GM23248 (cell line): ENCODE results near the gene TTC23L. TPM values are rescaled to one million over a fixed set of nuclear protein-coding genes. Genes with fewer than 3 reads are reported as not detected.
A peak's percentile ranks its signal among the peaks of the same experiment; 100 is the strongest.

ENCODE experiments used
- DNase-seq: peaks from one replicate; pipeline ENCODE4 v3.0.0-alpha.2; 2015
- H2AFZ ChIP-seq: fragments of 200-600 bp; sonication (generic); 2 replicates; pipeline ENCODE4 v1.6.1; 2016; ENCODE audit warnings: antibody characterized with exemption
- H3F3A ChIP-seq: fragments of 200-600 bp; sonication (generic); 2 replicates; pipeline ENCODE4 v1.6.1; 2016; ENCODE audit warnings: mild to moderate bottlenecking, antibody characterized with exemption, mixed run types; ENCODE audit not compliant: insufficient read depth
- H3K27ac ChIP-seq: fragments of 200-600 bp; sonication (generic); 2 replicates; pipeline ENCODE4 v1.5.1; 2016; ENCODE audit warnings: mild to moderate bottlenecking
- H3K27me3 ChIP-seq: fragments of 200-600 bp; sonication (generic); replicated peaks from 2 replicates; pipeline ENCODE4 v1.6.1; 2016; ENCODE audit warnings: mild to moderate bottlenecking; ENCODE audit not compliant: insufficient read depth
- H3K36me3 ChIP-seq: fragments of 200-600 bp; sonication (generic); 2 replicates; pipeline ENCODE4 v1.6.1; 2016; ENCODE audit warnings: low read depth, mild to moderate bottlenecking
- H3K4me1 ChIP-seq: fragments of 200-600 bp; sonication (generic); 2 replicates; pipeline ENCODE4 v1.6.1; 2016; ENCODE audit warnings: mild to moderate bottlenecking; ENCODE audit not compliant: insufficient read depth
- H3K4me2 ChIP-seq: fragments of 200-600 bp; sonication (generic); one replicate; pipeline ENCODE4 v1.6.1; 2016; ENCODE audit warnings: mild to moderate bottlenecking; ENCODE audit not compliant: unreplicated experiment
- H3K4me3 ChIP-seq: fragments of 200-600 bp; sonication (generic); 2 replicates; pipeline ENCODE4 v1.5.1; 2016; ENCODE audit warnings: mild to moderate bottlenecking
- H3K79me2 ChIP-seq: fragments of 200-600 bp; sonication (generic); 2 replicates; pipeline ENCODE4 v1.6.1; 2016; ENCODE audit warnings: mild to moderate bottlenecking; ENCODE audit not compliant: insufficient read depth
- H3K9ac ChIP-seq: fragments of 200-600 bp; sonication (generic); 2 replicates; pipeline ENCODE4 v1.6.1; 2016; ENCODE audit warnings: mild to moderate bottlenecking
- H3K9me2 ChIP-seq: fragments of 200-600 bp; sonication (generic); 2 replicates; pipeline ENCODE4 v1.6.1; 2016; ENCODE audit warnings: mixed run types, mild to moderate bottlenecking, moderate library complexity; ENCODE audit not compliant: insufficient read depth
- H3K9me3 ChIP-seq: fragments of 200-600 bp; sonication (generic); one replicate; pipeline ENCODE4 v1.6.1; 2017; ENCODE audit warnings: low read depth
- H4K20me1 ChIP-seq: fragments of 200-600 bp; sonication (generic); 2 replicates; pipeline ENCODE4 v1.6.0; 2016; ENCODE audit not compliant: insufficient read depth
- EZH2 ChIP-seq: fragments of 200-600 bp; sonication (generic); IDR thresholded peaks from 2 replicates; pipeline ENCODE4 v1.6.1; 2018; ENCODE audit warnings: antibody characterized with exemption, mild to moderate bottlenecking; ENCODE audit not compliant: insufficient read depth, poor library complexity, severe bottlenecking
- EZH2phosphoT487 ChIP-seq: fragments of 200-600 bp; sonication (generic); IDR thresholded peaks from 2 replicates; pipeline ENCODE4 v1.6.1; 2018; ENCODE audit warnings: antibody characterized with exemption, moderate library complexity, mild to moderate bottlenecking, low read depth; ENCODE audit not compliant: insufficient read depth
- WGBS, 2 experiments: methylation state at CpG; one replicate each; pipeline ENCODE4 v1.1.6; 2015 to 2017; ENCODE audit warnings: low lambda C conversion rate in 2 of 2, low coverage in 1 of 2; ENCODE audit errors: missing lambda C conversion rate in 2 of 2; 5-methylcytosine and 5-hydroxymethylcytosine counted together
- in situ Hi-C: fragments of 300-500 bp; cut with MboI; formaldehyde crosslinking; loops from 2 replicates; pipeline ENCODE4 v1.15.0; 2020
- polyA plus RNA-seq: library from polyadenylated mRNA; unstranded; fragments of >200 nt; fragmentation: Nextera tagmentation; extraction: Ambion mirVana; gene quantifications from 2 replicates; pipeline ENCODE4 v1.2.1, GENCODE V29; 2016
- total RNA-seq: library from RNA; depleted of rRNA; stranded (reverse); fragments of >200 nt; shearing (Covaris generic); gene quantifications from 2 replicates; pipeline ENCODE4 v1.2.3, GENCODE V29; 2014

Gene TTC23L
- total and polyA plus RNA-seq, 2 experiments from 2014 or later, result under 0.01 TPM; not detected in 1

- Histone ChIP-seq H3K4me2 (peak within 1 kb of the TSS; percentile 94), H4K20me1 (no peaks in the 10 kb centered on the region), H3K9me3 (no peaks in the 10 kb centered on the region), H3K27me3 (no peaks in the 10 kb centered on the region), H3K4me3 (peak within 1 kb of the TSS; percentile 96), H3K36me3 (peaks cover 31% of the 10 kb centered on the region), H2AFZ (peak within 1 kb of the TSS; percentile 79), H3K79me2 (peaks cover 69% of the 10 kb centered on the region), H3K27ac (peak within 1 kb of the TSS; percentile 86), H3F3A (peaks cover 50% of the 10 kb centered on the region), H3K9me2 (no peaks in the 10 kb centered on the region), H3K9ac (peak within 1 kb of the TSS; percentile 87), H3K4me1 (peaks cover 24% of the 10 kb centered on the region)
- peak; percentile 99 for DNase-seq
- in situ Hi-C loops, result no loop called here
- no peak for TF ChIP-seq EZH2
- no peak for TF ChIP-seq EZH2phosphoT487
- WGBS, 2 experiments, result 0 to 2% methylated on average over 4 to 48 of the region's 63 CpGs
Observed at GRCh38 chr5:34929134-34929719, 90.3 kb downstream of the TTC23L start, which contains the start of gene DNAJC21. DNAJC21 (plus strand) TSS chr5:34929559; CDS start chr5:34929820, 261 bp downstream.

- Histone ChIP-seq H3K27ac (peak overlapping the region; percentile 86), H3K9me3 (no peaks in the 10 kb centered on the region), H3F3A (peaks cover 43% of the 10 kb centered on the region), H3K4me3 (peak overlapping the region; percentile 96), H3K79me2 (peaks cover 70% of the 10 kb centered on the region), H3K36me3 (peaks cover 24% of the 10 kb centered on the region), H2AFZ (peak overlapping the region; percentile 79), H3K9ac (peak overlapping the region; percentile 87), H3K4me2 (peak overlapping the region; percentile 94), H3K9me2 (no peaks in the 10 kb centered on the region), H4K20me1 (no peaks in the 10 kb centered on the region), H3K27me3 (no peaks in the 10 kb centered on the region), H3K4me1 (peaks cover 18% of the 10 kb centered on the region)
- TF ChIP-seq EZH2 (no peak), EZH2phosphoT487 (no peak)
- in situ Hi-C loops, result no loop called here
- WGBS, 2 experiments, result 1 to 2% methylated on average over 42 to 51 of the region's 70 CpGs
- peak; percentile 90 for DNase-seq
Observed at GRCh38 chr5:34929720-34930461, 90.9 kb downstream of the TTC23L start.

GRCh38 chr5:34930462-34930844 lies 91.5 kb downstream of the TTC23L start:
- Histone ChIP-seq H3K27ac (peak overlapping the region; percentile 86), H3K9ac (peak overlapping the region; percentile 87), H4K20me1 (no peaks in the 10 kb centered on the region), H3K9me3 (no peaks in the 10 kb centered on the region), H3K36me3 (peaks cover 18% of the 10 kb centered on the region), H3K79me2 (peaks cover 70% of the 10 kb centered on the region), H3F3A (peaks cover 40% of the 10 kb centered on the region), H3K4me1 (peaks cover 18% of the 10 kb centered on the region), H3K4me3 (peak overlapping the region; percentile 96), H3K4me2 (peak overlapping the region; percentile 94), H3K27me3 (no peaks in the 10 kb centered on the region), H2AFZ (peak overlapping the region; percentile 79), H3K9me2 (no peaks in the 10 kb centered on the region)
- WGBS, 2 experiments, result 2% methylated on average over 3 of the region's 3 CpGs
- no peak for TF ChIP-seq EZH2
- no peak for TF ChIP-seq EZH2phosphoT487
- peak; percentile 61 for DNase-seq
- in situ Hi-C loops, result no loop called here

GRCh38 chr5:34930870-34931269 lies 91.9 kb downstream of the TTC23L start:
- Histone ChIP-seq H3K36me3 (peaks cover 14% of the 10 kb centered on the region; the same call in 1 of the 2 replicates), H3K4me2 (peak overlapping the region; percentile 94), H3K9me3 (no peaks in the 10 kb centered on the region), H3K79me2 (peaks cover 70% of the 10 kb centered on the region), H3K27ac (peak overlapping the region; percentile 86), H3K9me2 (no peaks in the 10 kb centered on the region), H3K9ac (peak overlapping the region; percentile 87), H3K27me3 (no peaks in the 10 kb centered on the region), H3K4me3 (peak overlapping the region; percentile 96), H4K20me1 (no peaks in the 10 kb centered on the region), H3F3A (peaks cover 40% of the 10 kb centered on the region), H2AFZ (peak overlapping the region; percentile 79), H3K4me1 (peaks cover 18% of the 10 kb centered on the region)
- DNase-seq, result no peak
- 64 to 70% methylated on average over 4 of the region's 4 CpGs for WGBS, 2 experiments
- no peak for TF ChIP-seq EZH2
- in situ Hi-C loops, result no loop called here
